Measurements from ENCODE around the gene PTGER3.

DNA sequence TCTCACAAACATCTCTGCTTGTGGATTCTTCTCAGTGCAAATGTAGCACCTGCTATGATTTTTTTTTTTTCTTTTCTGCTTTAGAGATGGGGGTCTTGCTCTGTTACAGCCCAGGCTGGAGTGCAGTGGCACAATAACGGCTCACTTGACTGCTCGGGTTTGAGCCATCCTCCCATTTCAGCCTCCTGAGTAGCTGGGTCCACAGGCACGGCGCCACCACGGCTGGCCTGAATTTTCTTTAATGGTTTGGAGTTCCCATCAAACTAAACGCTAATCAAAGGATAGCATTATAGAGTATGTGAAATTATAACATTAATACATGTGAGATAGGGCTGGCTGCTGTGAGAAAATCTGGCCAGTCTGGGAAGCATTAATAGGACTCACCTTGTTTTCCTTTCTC lies 7.2 kb upstream of the PTGER3 start:
- TF ChIP-seq, protein P1, sequence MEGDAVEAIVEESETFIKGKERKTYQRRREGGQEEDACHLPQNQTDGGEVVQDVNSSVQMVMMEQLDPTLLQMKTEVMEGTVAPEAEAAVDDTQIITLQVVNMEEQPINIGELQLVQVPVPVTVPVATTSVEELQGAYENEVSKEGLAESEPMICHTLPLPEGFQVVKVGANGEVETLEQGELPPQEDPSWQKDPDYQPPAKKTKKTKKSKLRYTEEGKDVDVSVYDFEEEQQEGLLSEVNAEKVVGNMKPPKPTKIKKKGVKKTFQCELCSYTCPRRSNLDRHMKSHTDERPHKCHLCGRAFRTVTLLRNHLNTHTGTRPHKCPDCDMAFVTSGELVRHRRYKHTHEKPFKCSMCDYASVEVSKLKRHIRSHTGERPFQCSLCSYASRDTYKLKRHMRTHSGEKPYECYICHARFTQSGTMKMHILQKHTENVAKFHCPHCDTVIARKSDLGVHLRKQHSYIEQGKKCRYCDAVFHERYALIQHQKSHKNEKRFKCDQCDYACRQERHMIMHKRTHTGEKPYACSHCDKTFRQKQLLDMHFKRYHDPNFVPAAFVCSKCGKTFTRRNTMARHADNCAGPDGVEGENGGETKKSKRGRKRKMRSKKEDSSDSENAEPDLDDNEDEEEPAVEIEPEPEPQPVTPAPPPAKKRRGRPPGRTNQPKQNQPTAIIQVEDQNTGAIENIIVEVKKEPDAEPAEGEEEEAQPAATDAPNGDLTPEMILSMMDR (IDR thresholded peaks at IDR 0.05): no peak
- no peak for TF ChIP-seq POLR2A (IDR thresholded peaks at IDR 0.05)
